Loucy (cell line): ENCODE measurements around the gene TRIM47.

Experiments used
- H2AFZ ChIP-seq: fragments of 200-600 bp; sonication (generic); 2 replicates; pipeline ENCODE4 v1.6.0; 2016; ENCODE audit warnings: antibody characterized with exemption, mild to moderate bottlenecking, low read length, moderate library complexity
- H3F3A ChIP-seq: fragments of 200-600 bp; 2 replicates; pipeline ENCODE4 v1.6.0; 2016; ENCODE audit warnings: antibody characterized with exemption, low read depth, mild to moderate bottlenecking
- H3K27me3 ChIP-seq: fragments of 200-600 bp; sonication (generic); 2 replicates; pipeline ENCODE4 v1.6.1; 2014; ENCODE audit warnings: low read length, mild to moderate bottlenecking; ENCODE audit not compliant: insufficient read depth, poor library complexity, severe bottlenecking
- H3K36me3 ChIP-seq: fragments of 200-600 bp; sonication (generic); 2 replicates; pipeline ENCODE4 v1.6.1; 2016; ENCODE audit warnings: low read length; ENCODE audit not compliant: insufficient read depth
- H3K4me1 ChIP-seq: fragments of 200-600 bp; sonication (generic); 2 replicates; pipeline ENCODE4 v1.5.1; 2014; ENCODE audit warnings: low read length, mild to moderate bottlenecking; ENCODE audit not compliant: insufficient read depth, poor library complexity, severe bottlenecking
- H3K4me2 ChIP-seq: fragments of 200-600 bp; sonication (generic); 2 replicates; pipeline ENCODE4 v1.6.0; 2014; ENCODE audit warnings: antibody characterized with exemption, low read length, low read depth, mild to moderate bottlenecking; ENCODE audit not compliant: poor library complexity, severe bottlenecking
- H3K4me3 ChIP-seq: fragments of 200-600 bp; sonication (generic); 2 replicates; pipeline ENCODE4 v1.5.1; 2014; ENCODE audit warnings: low read length, mild to moderate bottlenecking, mixed read lengths; ENCODE audit not compliant: poor library complexity, severe bottlenecking
- H3K79me2 ChIP-seq: fragments of 200-600 bp; sonication (generic); 2 replicates; pipeline ENCODE4 v1.6.1; 2014; ENCODE audit warnings: low read length; ENCODE audit not compliant: insufficient read depth
- H3K9ac ChIP-seq: fragments of 200-600 bp; sonication (generic); 2 replicates; pipeline ENCODE4 v1.6.0; 2014; ENCODE audit warnings: mild to moderate bottlenecking, low read depth, low read length, moderate library complexity; ENCODE audit not compliant: poor library complexity, severe bottlenecking
- H3K9me2 ChIP-seq: fragments of 200-600 bp; sonication (generic); replicated peaks from 2 replicates; pipeline ENCODE4 v1.6.1; 2016; ENCODE audit warnings: low read depth, low read length, mixed read lengths
- H3K9me3 ChIP-seq: fragments of 200-600 bp; sonication (generic); 2 replicates; pipeline ENCODE4 v1.6.1; 2014; ENCODE audit warnings: mild to moderate bottlenecking, antibody characterized with exemption, low read length, low read depth; ENCODE audit not compliant: insufficient read depth
- H4K20me1 ChIP-seq: fragments of 200-600 bp; sonication (generic); 2 replicates; pipeline ENCODE4 v1.6.0; 2014; ENCODE audit warnings: antibody characterized with exemption, low read length, mild to moderate bottlenecking; ENCODE audit not compliant: insufficient read depth, poor library complexity, severe bottlenecking
- CTCF ChIP-seq: fragments of 200-600 bp; sonication (generic); conservative IDR thresholded peaks from 2 replicates; pipeline ENCODE4 v1.5.1; 2014; ENCODE audit warnings: mild to moderate bottlenecking, antibody characterized with exemption, low read length
- EZH2phosphoT487 ChIP-seq: fragments of 200-600 bp; IDR thresholded peaks from 2 replicates; pipeline ENCODE4 v1.6.1; 2018; ENCODE audit warnings: antibody characterized with exemption, mild to moderate bottlenecking, moderate library complexity, borderline replicate concordance

TRIM47 gene

DNA sequence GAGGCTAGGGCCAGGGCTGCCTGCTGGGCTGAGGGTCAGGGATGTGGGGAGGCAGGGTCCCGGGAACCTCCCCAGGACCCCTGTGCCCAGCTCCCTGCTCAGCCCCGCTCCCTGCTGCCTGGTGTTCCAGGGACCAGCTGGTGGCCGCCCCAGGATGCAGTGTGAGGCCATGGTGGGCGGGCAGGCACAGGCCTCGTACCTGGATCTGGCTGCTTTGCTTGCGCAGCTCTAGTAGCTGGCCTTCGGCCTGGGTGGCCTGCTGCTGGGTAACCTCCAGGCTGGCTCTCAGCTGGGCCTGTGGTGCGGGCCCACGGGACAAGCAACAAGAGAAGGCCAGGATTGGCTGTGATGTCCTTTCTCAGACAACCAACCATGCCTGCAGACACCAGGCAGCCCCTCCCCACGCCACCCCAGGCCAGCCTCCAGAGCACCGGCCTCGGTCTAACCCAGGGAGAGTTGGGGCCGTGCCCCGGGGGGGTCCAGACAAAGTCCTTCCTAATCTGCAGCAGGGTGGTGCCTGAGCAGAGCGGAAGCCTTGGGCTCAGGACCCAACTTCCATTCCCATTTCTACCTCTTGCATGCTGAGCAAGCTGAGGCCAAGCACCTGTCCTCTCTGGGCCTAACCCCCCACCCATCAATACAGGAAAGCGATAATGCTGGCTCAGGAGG, 14.3 kb upstream of the TRIM47 start:
- H3K4me1 ChIP-seq, result peaks cover 27% of the 10 kb centered on the region
- H4K20me1 ChIP-seq, result no peaks in the 10 kb centered on the region
- no peaks in the 10 kb centered on the region for H3K36me3 ChIP-seq
- H3K27me3 ChIP-seq, result no peaks in the 10 kb centered on the region
- H3K4me2 ChIP-seq, result no peak overlapping the region
- peaks cover 5% of the 10 kb centered on the region for H3F3A ChIP-seq
- no peaks in the 10 kb centered on the region for H3K9me2 ChIP-seq
- H3K9ac ChIP-seq, result no peak overlapping the region
- H3K9me3 ChIP-seq, result no peaks in the 10 kb centered on the region
- no peak for TF ChIP-seq CTCF
- no peak for TF ChIP-seq EZH2phosphoT487
- no peak overlapping the region for H2AFZ ChIP-seq
- H3K4me3 ChIP-seq, result no peak overlapping the region
- H3K79me2 ChIP-seq, result peaks cover 31% of the 10 kb centered on the region

- Histone ChIP-seq H4K20me1 (no peaks in the 10 kb centered on the region), H3K36me3 (no peaks in the 10 kb centered on the region), H2AFZ (no peak overlapping the region), H3K4me3 (no peak overlapping the region), H3K4me1 (peaks cover 20% of the 10 kb centered on the region), H3K9me3 (no peaks in the 10 kb centered on the region), H3K79me2 (peaks cover 31% of the 10 kb centered on the region), H3K27me3 (no peaks in the 10 kb centered on the region), H3K4me2 (no peak overlapping the region), H3K9me2 (no peaks in the 10 kb centered on the region), H3K9ac (no peak overlapping the region), H3F3A (no peaks in the 10 kb centered on the region)
- TF ChIP-seq EZH2phosphoT487, result no peak
- TF ChIP-seq CTCF, result no peak
Measured at GRCh38 chr17:75891605-75892555, 13.5 kb upstream of the TRIM47 start.

- no peaks in the 10 kb centered on the region for H3K36me3 ChIP-seq
- no peaks in the 10 kb centered on the region for H4K20me1 ChIP-seq
Measured at GRCh38 chr17:75891022-75891604, 12.7 kb upstream of the TRIM47 start.

More at GRCh38 chr17:75891022-75891604, 12.7 kb upstream of the TRIM47 start:
- no peaks in the 10 kb centered on the region for H3K27me3 ChIP-seq
- no peak overlapping the region for H3K9ac ChIP-seq
- peaks cover 20% of the 10 kb centered on the region for H3K4me1 ChIP-seq
- TF ChIP-seq EZH2phosphoT487, result no peak
- no peak for TF ChIP-seq CTCF
- H3K9me2 ChIP-seq, result no peaks in the 10 kb centered on the region
- H3K4me2 ChIP-seq, result no peak overlapping the region
- H3F3A ChIP-seq, result no peaks in the 10 kb centered on the region
- no peak overlapping the region for H3K4me3 ChIP-seq
- H3K79me2 ChIP-seq, result peaks cover 27% of the 10 kb centered on the region
- no peak overlapping the region for H2AFZ ChIP-seq
- no peaks in the 10 kb centered on the region for H3K9me3 ChIP-seq
